Measurements from ENCODE around the gene SORL1. TPM values are rescaled to one million over a fixed set of nuclear protein-coding genes. Genes with fewer than 3 reads are reported as not detected.

SORL1 gene
- total RNA-seq, 1 donor from 2014 or later = 11.3 TPM

DNA sequence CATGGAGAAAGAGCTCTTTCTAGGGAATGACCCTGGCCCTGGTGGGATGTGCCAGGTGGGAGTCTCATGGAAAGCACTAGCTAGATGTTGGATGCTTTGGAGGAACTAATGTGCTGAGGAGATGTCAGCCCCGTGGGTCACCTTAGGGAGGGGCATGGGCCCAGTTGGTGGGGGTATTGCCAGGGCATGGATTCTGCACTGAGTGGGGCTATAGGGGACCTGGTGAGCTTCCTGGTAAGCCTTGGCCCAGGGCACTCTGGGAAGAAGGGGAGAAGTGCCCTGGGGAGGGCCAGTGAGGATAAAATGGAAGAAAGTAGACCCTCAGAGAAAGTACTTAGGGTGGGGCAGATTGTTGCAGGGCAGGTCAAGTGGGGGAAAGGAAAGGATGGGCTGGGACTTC lies 65.9 kb downstream of the SORL1 start:
- TF ChIP-seq, protein P1, sequence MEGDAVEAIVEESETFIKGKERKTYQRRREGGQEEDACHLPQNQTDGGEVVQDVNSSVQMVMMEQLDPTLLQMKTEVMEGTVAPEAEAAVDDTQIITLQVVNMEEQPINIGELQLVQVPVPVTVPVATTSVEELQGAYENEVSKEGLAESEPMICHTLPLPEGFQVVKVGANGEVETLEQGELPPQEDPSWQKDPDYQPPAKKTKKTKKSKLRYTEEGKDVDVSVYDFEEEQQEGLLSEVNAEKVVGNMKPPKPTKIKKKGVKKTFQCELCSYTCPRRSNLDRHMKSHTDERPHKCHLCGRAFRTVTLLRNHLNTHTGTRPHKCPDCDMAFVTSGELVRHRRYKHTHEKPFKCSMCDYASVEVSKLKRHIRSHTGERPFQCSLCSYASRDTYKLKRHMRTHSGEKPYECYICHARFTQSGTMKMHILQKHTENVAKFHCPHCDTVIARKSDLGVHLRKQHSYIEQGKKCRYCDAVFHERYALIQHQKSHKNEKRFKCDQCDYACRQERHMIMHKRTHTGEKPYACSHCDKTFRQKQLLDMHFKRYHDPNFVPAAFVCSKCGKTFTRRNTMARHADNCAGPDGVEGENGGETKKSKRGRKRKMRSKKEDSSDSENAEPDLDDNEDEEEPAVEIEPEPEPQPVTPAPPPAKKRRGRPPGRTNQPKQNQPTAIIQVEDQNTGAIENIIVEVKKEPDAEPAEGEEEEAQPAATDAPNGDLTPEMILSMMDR (IDR thresholded peaks at IDR 0.05; ENCODE audit: insufficient read depth, low read length, severe bottlenecking) = no peak
- DNase-seq (ENCODE audit: low read depth) (no peak), FAIRE-seq (no peak)
- Histone ChIP-seq H3K36me3 (ENCODE audit: control insufficient read depth, insufficient read depth, low read length) (no peaks in the 10 kb centered on the region), H3K27me3 (ENCODE audit: control insufficient read depth, insufficient read depth, low read length) (no peaks in the 10 kb centered on the region), H3K4me3 (ENCODE audit: low read depth, low read length) (no peak overlapping the region)

DNA sequence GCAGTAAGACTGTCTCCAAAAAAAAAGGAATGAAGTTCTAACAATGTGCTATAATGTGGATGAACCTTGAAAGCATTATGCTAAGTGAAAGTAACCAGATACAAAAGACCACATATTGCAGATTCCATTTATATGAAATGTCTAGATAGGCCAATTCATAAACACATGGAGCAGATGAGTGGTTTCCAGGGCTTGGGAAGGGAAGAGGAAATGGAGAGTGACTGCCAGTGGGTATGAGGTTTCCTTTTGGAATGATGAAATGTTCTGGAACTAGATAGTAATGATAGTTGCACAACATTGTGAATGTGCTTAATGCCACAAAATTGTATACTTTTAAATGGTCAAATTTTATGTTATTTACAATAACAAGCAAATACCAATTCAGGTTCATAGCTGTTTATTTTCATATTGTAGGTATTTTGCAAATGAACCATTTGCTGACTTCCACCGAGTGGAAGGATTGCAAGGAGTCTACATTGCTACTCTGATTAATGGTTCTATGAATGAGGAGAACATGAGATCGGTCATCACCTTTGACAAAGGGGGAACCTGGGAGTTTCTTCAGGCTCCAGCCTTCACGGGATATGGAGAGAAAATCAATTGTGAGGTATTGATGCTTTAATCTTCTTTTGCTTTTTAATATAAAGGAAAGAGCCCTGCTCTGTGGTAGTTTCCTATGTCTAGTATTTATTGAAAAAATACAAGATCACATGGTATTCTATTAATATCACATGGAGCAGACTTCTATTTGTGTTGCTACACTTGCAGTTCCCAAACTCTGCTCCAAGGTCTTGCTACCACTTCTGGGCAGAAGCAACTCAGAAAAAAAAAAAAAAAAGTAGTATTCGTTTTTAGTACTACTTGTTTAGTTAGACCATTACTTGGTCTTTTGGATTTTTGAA lies 68.4 kb downstream of the SORL1 start:
- TF ChIP-seq, protein P1 (IDR thresholded peaks at IDR 0.05; ENCODE audit: insufficient read depth, low read length, severe bottlenecking) = no peak
- no peaks in the 10 kb centered on the region for H3K27me3 ChIP-seq (ENCODE audit: control insufficient read depth, insufficient read depth, low read length)
- peak; percentile 85 for DNase-seq (ENCODE audit: low read depth)
- H3K36me3 ChIP-seq (ENCODE audit: control insufficient read depth, insufficient read depth, low read length) = no peaks in the 10 kb centered on the region
- no peak overlapping the region for H3K4me3 ChIP-seq (ENCODE audit: low read depth, low read length)
- no peak for FAIRE-seq

DNA sequence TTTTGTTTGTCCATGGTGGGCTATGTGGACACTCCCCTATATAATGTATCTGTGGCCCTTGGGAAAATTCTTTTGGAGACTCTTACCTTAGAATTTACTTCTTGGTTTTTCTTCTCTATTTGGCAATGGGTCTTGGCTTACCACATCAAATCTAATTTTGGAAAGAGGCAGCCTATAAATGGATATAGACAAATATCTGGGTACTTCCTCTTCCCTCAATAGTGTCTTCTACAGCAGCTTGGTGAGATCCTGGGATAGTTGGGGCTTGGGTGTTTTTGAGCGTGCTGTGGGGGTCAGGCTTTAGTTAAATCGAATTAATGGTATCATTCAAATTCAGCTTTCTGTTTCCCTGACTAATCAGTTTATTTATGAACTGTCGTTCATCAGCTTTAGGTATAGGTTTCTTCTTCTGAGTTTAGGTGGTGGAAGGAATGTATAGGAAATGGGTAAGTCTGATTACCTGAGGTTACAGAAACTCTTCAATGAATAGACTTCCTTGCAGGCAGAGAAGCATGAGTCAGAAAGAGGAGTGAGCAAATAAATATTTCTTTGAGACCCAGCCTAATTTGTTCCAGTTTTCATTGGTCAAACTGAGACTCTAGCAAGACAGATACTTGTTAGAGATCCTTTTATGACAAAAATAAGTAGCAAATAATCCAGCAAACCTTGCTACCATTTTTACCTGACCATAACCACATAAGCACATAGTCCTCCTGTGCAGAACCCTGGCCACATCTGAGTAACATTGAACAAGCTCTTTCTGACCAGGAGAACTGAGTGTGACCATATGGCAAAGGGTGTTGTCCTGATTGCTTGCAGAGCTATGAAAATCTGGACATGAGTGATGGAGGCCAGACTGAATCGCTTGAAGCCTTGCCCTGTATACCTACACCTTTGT lies 69.3 kb downstream of the SORL1 start:
- TF ChIP-seq, protein P1 (IDR thresholded peaks at IDR 0.05; ENCODE audit: insufficient read depth, low read length, severe bottlenecking) = no peak
- Histone ChIP-seq H3K36me3 (ENCODE audit: control insufficient read depth, insufficient read depth, low read length) (no peaks in the 10 kb centered on the region), H3K27me3 (ENCODE audit: control insufficient read depth, insufficient read depth, low read length) (no peaks in the 10 kb centered on the region), H3K4me3 (ENCODE audit: low read depth, low read length) (no peak overlapping the region)
- peak; percentile 81 for DNase-seq (ENCODE audit: low read depth)
- FAIRE-seq = peak; percentile 64

DNA sequence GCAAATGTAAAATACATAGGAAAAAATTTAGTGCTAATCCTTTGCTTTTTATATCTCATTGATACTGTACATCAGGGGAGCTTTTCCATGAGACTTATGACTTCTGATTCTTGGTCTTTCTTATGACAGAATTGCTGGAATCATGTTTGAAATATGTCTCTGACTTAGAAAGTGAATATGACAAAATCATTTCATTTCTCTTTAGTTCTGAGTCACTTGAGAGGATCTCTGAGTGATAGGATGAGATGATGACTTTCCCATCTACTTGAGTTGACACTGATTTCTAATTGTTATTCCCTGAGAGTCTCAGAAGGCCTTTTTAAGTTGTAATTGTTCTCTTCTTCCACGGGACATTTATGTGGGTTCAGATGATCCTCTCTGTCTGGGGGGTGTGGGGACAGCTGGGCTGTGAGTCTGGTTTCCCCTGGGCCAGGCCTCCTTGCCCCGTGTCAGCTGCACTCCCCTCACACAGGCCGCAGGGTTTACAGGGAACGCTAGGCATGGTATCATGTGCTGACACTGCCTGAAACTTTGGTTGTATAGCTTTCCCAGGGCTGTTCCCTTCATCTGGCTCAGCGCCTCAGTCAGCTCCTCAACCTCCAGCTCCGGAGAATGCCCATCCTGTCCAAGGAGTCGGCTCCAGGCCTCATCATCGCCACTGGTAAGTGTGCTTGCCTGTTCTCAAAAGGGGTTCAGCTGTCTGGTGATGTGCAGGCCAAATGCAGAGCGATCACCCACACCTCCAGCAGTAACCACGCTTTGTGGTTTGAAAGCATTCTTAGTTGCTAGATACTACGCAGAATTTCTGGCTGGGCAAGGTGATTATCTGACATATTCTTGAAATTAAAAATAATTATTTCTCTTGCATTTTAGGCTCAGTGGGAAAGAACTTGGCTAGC lies 70.2 kb downstream of the SORL1 start:
- FAIRE-seq (no peak), DNase-seq (ENCODE audit: low read depth) (peak; percentile 53)
- H3K4me3 ChIP-seq (ENCODE audit: low read depth, low read length) = no peak overlapping the region
- no peaks in the 10 kb centered on the region for H3K36me3 ChIP-seq (ENCODE audit: control insufficient read depth, insufficient read depth, low read length)
- no peaks in the 10 kb centered on the region for H3K27me3 ChIP-seq (ENCODE audit: control insufficient read depth, insufficient read depth, low read length)
- TF ChIP-seq, protein P1 (IDR thresholded peaks at IDR 0.05; ENCODE audit: insufficient read depth, low read length, severe bottlenecking) = no peak

DNA sequence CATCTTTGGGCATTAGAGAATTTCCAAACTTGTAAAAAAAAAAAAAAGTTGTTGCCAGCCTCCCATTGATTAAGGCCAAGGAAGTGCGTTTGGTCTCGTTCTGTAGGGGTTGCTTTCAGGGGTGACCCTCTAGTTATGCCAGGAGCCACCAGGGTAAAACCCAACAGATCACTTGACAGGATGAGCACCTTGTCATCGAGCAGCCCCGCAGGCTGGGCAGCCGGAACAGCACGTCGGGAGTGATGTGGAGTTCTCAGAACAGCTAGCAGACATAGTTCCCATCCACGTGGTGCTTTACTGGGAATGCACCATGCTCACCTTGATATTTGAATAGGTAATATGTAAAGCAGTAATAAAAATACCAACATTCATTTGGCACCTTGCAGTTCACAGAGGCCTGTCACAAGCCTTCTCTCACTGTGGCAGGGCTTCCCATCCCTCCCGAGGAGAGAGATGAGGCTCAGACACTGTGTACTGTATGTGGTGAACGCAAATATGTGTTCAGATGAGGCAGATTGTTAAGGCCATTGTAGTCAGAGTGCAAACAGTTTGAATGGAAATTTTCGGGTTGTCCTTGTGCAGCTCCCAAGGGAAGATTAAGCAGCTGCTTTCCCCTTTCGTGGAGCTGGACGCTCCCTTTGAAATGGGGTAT lies 71.6 kb downstream of the SORL1 start:
- Histone ChIP-seq H3K4me3 (ENCODE audit: low read depth, low read length) (no peak overlapping the region), H3K27me3 (ENCODE audit: control insufficient read depth, insufficient read depth, low read length) (no peaks in the 10 kb centered on the region), H3K36me3 (ENCODE audit: control insufficient read depth, insufficient read depth, low read length) (no peaks in the 10 kb centered on the region)
- TF ChIP-seq, protein P1 (IDR thresholded peaks at IDR 0.05; ENCODE audit: insufficient read depth, low read length, severe bottlenecking) = no peak
- DNase-seq (ENCODE audit: low read depth) (no peak), FAIRE-seq (peak; percentile 7)
